ENCODE data around the gene RGS3.

Gene RGS3

DNA sequence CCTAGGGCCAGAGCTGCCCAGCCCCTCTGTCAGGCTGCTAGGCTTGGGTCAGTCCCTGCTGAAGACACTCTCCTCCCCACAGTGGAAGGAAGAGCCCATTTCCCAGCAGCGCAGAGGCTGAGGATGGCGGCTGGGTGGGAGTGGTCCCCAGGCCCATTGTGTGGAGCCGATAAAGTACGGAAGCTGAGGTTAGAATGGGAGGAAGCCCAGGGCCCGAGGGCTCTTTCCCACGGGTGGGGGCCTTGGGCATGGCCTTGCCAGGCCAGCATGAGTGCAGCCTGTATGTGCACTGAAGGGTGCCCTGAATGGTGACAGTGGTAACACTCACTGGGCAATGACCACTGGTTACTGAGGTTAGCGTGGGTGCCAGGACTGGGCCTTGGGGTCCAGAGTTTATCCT lies 125.9 kb downstream of the RGS3 start:
- H3K4me3 ChIP-seq (replicated peaks; ENCODE audit: low read depth, low read length) = no peak overlapping the region
- DNase-seq (ENCODE audit: extremely low read depth, low read depth) = no peak
- TF ChIP-seq, protein P1, sequence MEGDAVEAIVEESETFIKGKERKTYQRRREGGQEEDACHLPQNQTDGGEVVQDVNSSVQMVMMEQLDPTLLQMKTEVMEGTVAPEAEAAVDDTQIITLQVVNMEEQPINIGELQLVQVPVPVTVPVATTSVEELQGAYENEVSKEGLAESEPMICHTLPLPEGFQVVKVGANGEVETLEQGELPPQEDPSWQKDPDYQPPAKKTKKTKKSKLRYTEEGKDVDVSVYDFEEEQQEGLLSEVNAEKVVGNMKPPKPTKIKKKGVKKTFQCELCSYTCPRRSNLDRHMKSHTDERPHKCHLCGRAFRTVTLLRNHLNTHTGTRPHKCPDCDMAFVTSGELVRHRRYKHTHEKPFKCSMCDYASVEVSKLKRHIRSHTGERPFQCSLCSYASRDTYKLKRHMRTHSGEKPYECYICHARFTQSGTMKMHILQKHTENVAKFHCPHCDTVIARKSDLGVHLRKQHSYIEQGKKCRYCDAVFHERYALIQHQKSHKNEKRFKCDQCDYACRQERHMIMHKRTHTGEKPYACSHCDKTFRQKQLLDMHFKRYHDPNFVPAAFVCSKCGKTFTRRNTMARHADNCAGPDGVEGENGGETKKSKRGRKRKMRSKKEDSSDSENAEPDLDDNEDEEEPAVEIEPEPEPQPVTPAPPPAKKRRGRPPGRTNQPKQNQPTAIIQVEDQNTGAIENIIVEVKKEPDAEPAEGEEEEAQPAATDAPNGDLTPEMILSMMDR (IDR thresholded peaks at IDR 0.05; ENCODE audit: low read depth, low read length, missing control alignments) = no peak

DNA sequence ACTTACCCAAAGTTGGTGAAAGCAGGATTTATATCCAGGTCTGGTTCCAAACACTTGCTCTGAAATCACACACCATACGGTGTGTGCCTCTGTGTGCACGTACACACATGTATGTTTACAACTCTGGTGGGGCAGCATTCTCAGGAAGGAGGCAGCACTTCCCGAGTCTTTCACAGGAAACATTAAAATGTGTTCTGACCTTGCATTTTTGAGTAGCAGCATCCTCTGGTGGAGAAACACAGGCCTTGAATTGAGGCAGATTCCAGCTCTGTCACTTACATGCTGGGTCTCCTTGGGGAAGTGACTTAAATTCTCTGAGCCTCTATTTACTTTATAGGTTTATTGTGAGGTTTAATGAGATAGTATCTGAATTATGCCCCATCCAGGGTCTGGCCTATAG lies 126.4 kb downstream of the RGS3 start:
- no peak for DNase-seq (ENCODE audit: extremely low read depth, low read depth)
- TF ChIP-seq, protein P1 (IDR thresholded peaks at IDR 0.05; ENCODE audit: low read depth, low read length, missing control alignments) = peak; percentile 77
- no peak overlapping the region for H3K4me3 ChIP-seq (replicated peaks; ENCODE audit: low read depth, low read length)

DNA sequence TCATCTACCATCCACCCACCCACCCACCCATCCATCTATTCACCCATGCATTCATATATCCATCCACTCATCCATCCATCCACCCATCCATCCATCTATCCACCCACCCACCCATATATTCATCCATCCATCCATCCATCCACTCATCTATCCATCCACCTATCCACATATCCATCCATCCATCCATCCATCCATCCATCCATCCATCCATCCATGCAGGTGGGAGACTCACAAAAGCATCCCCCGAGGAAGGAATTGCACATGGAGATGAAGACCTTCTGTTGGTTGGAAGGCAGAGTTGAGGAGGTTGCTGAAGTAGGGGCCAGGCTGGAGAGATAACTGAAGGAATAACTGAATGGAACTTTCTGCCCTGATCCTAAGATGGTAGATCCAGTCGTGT lies 126.9 kb downstream of the RGS3 start:
- no peak overlapping the region for H3K4me3 ChIP-seq (replicated peaks; ENCODE audit: low read depth, low read length)
- DNase-seq (ENCODE audit: extremely low read depth, low read depth) = no peak
- TF ChIP-seq, protein P1 (IDR thresholded peaks at IDR 0.05; ENCODE audit: low read depth, low read length, missing control alignments) = no peak

DNA sequence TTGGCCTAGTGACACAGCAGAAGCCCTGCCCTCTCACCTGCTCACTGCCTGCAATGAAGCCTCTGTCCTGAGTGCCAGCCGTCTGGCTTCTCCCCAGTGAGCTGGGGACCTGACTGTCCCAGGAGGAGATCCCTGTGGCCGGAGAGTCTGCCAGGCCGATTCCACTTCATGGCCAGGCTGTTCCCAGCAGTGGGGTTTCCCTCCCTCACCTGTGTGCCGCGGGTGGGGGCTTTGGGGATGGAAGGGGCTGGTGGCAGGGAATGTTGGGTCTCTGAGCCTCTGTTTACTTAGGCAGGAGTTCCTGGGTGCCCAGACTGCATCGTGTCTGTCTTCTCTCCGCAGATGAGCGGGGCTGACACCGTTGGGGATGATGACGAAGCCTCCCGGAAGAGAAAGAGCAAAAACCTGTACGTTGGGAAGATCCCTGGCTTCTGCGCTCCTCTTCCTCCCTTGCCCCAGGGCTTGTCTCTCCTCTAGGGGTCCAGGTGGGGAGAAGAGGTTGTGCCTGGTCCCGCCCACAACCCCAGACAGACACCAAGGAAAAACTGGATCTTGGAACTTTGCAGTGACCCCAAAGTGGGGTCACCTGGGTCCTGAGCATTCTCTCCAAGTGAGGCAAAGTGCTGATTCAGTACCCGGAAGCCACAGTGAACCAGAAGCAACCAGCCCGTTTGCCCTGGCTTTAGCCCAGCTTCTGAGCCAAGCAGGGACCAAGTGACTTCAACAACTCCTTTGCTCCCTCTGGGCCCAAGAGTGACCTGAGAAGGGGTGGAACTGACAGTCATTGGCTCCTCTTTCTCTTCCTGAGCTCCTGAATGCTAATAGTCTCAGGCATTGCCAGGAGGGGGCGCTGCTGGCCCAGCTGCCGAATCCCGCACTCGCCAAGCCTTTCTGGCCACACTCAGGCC lies 127.7 kb downstream of the RGS3 start:
- no peak for DNase-seq (ENCODE audit: extremely low read depth, low read depth)
- TF ChIP-seq, protein P1 (IDR thresholded peaks at IDR 0.05; ENCODE audit: low read depth, low read length, missing control alignments) = peak; percentile 93
- no peak overlapping the region for H3K4me3 ChIP-seq (replicated peaks; ENCODE audit: low read depth, low read length)

DNA sequence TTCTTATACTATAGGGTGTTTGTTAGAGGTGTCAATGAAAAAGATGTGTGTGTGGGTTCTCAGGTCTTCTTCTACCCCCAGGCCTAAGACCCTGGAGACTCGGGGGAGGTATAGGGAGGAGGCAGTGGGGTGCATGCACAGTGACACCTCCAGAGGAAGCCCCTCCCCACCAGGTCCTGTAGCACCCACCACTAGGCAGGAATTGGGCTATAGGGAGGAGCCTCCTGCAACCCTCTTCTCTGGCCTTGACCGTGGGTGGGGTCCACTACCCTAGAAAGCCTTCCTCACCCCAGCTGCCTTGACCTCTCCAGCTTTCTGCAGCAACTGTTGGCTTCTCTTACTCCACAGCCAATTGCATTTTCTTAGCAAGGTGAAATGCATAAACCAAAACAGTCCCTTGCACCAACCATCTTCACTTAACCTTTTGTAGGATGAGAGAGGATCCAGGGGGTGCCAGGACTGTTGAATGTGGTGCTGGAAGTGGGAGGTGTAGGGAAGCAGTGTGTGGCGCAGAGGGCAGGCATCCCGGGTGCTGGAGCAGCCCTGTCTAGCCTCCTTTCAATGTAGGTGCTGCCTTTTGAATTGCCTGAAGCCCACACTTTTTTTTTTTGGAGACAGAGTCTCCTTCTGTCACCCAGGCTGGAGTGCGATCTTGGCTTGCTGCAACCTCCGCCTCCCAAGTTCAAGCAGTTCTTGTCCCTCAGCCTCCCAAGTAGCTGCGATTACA lies 128.5 kb downstream of the RGS3 start:
- no peak for DNase-seq (ENCODE audit: extremely low read depth, low read depth)
- TF ChIP-seq, protein P1 (IDR thresholded peaks at IDR 0.05; ENCODE audit: low read depth, low read length, missing control alignments) = no peak
- H3K4me3 ChIP-seq (replicated peaks; ENCODE audit: low read depth, low read length) = no peak overlapping the region

DNA sequence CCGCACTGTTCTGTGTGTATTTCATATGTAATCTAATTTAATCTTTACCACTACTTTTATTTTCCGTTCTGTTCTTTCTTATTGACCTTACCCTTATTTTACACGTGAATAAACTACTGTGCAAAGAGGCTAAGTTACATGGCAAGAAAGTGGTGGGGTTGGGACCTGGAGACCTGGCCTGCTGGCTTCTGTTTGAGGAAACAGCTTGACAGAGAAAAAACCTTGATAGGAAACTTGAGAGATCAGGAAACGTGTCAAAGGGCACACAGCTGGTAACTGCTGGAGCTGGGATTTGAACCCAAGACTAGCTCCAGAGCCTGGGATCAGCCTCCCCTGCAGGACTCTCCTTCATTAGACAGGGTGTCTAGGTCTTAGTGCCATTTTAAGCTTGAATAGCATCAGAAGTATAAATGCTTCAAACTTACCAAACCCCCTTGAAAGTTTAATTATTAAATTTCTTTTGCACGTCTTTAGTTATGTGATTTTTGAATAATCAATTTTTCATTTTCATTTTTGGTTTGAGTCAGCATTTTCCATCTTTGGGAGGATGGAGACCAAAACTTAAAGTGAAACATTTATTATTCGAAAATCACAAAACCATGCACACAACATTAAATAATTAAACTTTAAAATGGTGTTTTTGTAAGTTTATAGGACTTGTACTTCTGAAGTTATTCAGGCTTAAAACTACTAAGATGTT lies 129.5 kb downstream of the RGS3 start:
- H3K4me3 ChIP-seq (replicated peaks; ENCODE audit: low read depth, low read length) = no peak overlapping the region
- no peak for DNase-seq (ENCODE audit: extremely low read depth, low read depth)
- TF ChIP-seq, protein P1 (IDR thresholded peaks at IDR 0.05; ENCODE audit: low read depth, low read length, missing control alignments) = no peak
